NT2/D1 (cell line): ENCODE data around the gene FNDC3B.

ENCODE experiments used
- SUZ12 ChIP-seq: IDR thresholded peaks from 2 replicates; pipeline ENCODE4 v1.6.1; 2011; ENCODE audit not compliant: insufficient read length, insufficient read depth; ENCODE audit errors: extremely low read depth
- YY1 ChIP-seq: IDR thresholded peaks from 2 replicates; pipeline ENCODE4 v1.6.1; 2011; ENCODE audit not compliant: insufficient read length, insufficient read depth
- ZNF274 ChIP-seq: IDR thresholded peaks from 2 replicates; pipeline ENCODE4 v1.6.1; 2011; ENCODE audit warnings: mild to moderate bottlenecking, low read depth, low read length

- TF ChIP-seq ZNF274, result no peak
- no peak for TF ChIP-seq SUZ12
- TF ChIP-seq YY1, result no peak
Observed at GRCh38 chr3:172270557-172271166, 231.3 kb downstream of the FNDC3B start.
